IMR-90 (cell line): ENCODE measurements around the gene HES1. TPM values are rescaled to one million over a fixed set of nuclear protein-coding genes. Genes with fewer than 3 reads are reported as not detected.

Source experiments
- ATAC-seq: fragments of 200-7000 bp; cut with Tn5 transposase; 2 replicates; pipeline ENCODE4 v1.9.1; 2020; ENCODE audit warnings: low read depth, mild to moderate bottlenecking, moderate library complexity
- BruUV-seq: library from RNA; stranded (reverse); fragments of 400-500 nt; replicated peaks from 2 replicates; lab custom pipeline; 2021; lab: Mats Ljungman, UMichigan
- CTCF ChIA-PET: fragments of 300-600 bp; formaldehyde crosslinking; extraction: SDS; loops from one replicate; lab custom pipeline; 2021; ENCODE audit warnings: antibody characterized with exemption; lab: Yijun Ruan, JAX
- POLR2A ChIA-PET: fragments of 300-600 bp; sonication (Branson Sonifier 250); formaldehyde crosslinking; loops from one replicate; lab custom pipeline; 2022; ENCODE audit warnings: antibody characterized with exemption; ENCODE audit not compliant: unreplicated experiment; lab: Charles Lee
- DNase-seq: peaks from one replicate; pipeline ENCODE4 v3.0.0; 2013
- H2AFZ ChIP-seq: replicated peaks from 2 replicates; pipeline ENCODE3; 2013; ENCODE audit warnings: low read length, mild to moderate bottlenecking; ENCODE audit not compliant: poor library complexity
- H2AK5ac ChIP-seq: 2 replicates; pipeline ENCODE4 v1.6.1; 2013; ENCODE audit warnings: low read depth, low read length, inconsistent platforms
- H2AK9ac ChIP-seq: replicated peaks from 2 replicates; pipeline ENCODE3; 2013; ENCODE audit warnings: mild to moderate bottlenecking, low read depth, low read length, moderate library complexity; ENCODE audit not compliant: poor library complexity
- H2BK120ac ChIP-seq: 2 replicates; pipeline ENCODE4 v1.6.1; 2013; ENCODE audit warnings: low read depth, low read length, inconsistent platforms
- H2BK15ac ChIP-seq: 3 replicates; pipeline ENCODE4 v1.6.1; 2013; ENCODE audit warnings: low read depth, low read length, inconsistent platforms
- H2BK20ac ChIP-seq: 2 replicates; pipeline ENCODE4 v1.6.1; 2013; ENCODE audit warnings: low read depth, mild to moderate bottlenecking, inconsistent platforms, low read length, moderate library complexity
- H2BK5ac ChIP-seq: 2 replicates; pipeline ENCODE4 v1.6.1; 2013; ENCODE audit warnings: mild to moderate bottlenecking, low read depth, low read length, inconsistent platforms; ENCODE audit not compliant: poor library complexity, severe bottlenecking
- H3K14ac ChIP-seq: replicated peaks from 2 replicates; pipeline ENCODE4 v1.6.1; 2013; ENCODE audit warnings: low read depth, low read length, inconsistent platforms
- H3K18ac ChIP-seq: 2 replicates; pipeline ENCODE4 v1.6.1; 2013; ENCODE audit warnings: low read depth, low read length, control low read depth
- H3K23ac ChIP-seq: 2 replicates; pipeline ENCODE4 v1.6.1; 2013; ENCODE audit warnings: low read depth, low read length, inconsistent platforms
- H3K27ac ChIP-seq: 2 replicates; pipeline ENCODE4 v1.5.1; 2013; ENCODE audit warnings: mild to moderate bottlenecking, control low read depth, low read length; ENCODE audit not compliant: insufficient read depth
- H3K27me3 ChIP-seq: 2 replicates; pipeline ENCODE4 v1.6.1; 2013; ENCODE audit warnings: low read length; ENCODE audit not compliant: control insufficient read depth, insufficient read depth
- H3K36me3 ChIP-seq: 2 replicates; pipeline ENCODE4 v1.6.1; 2013; ENCODE audit warnings: low read length, mixed read lengths; ENCODE audit not compliant: control insufficient read depth, insufficient read depth
- H3K4ac ChIP-seq: 2 replicates; pipeline ENCODE4 v1.6.1; 2013; ENCODE audit warnings: low read depth, low read length, inconsistent platforms
- H3K4me1 ChIP-seq: 2 replicates; pipeline ENCODE4 v1.6.1; 2013; ENCODE audit warnings: low read length, mixed read lengths; ENCODE audit not compliant: control insufficient read depth, insufficient read depth
- H3K4me2 ChIP-seq: 2 replicates; pipeline ENCODE4 v1.6.1; 2013; ENCODE audit warnings: low read depth, mild to moderate bottlenecking, control low read depth, low read length, moderate library complexity
- H3K4me3 ChIP-seq: 2 replicates; pipeline ENCODE4 v1.5.1; 2013; ENCODE audit warnings: low read depth, mild to moderate bottlenecking, control low read depth, low read length, moderate library complexity; ENCODE audit not compliant: insufficient read depth
- H3K56ac ChIP-seq: 2 replicates; pipeline ENCODE4 v1.6.1; 2013; ENCODE audit warnings: low read length, inconsistent platforms; ENCODE audit not compliant: insufficient read depth; ENCODE audit errors: extremely low read depth
- H3K79me1 ChIP-seq, 2 experiments: 2 replicates each; pipeline ENCODE4 v1.6.1; 2013; ENCODE audit warnings: low read length in 2 of 2, inconsistent platforms in 1 of 2, low read depth in 1 of 2
- H3K9ac ChIP-seq: 2 replicates; pipeline ENCODE4 v1.6.1; 2013; ENCODE audit warnings: low read depth, low read length, control low read depth
- H3K9me1 ChIP-seq: 2 replicates; pipeline ENCODE4 v1.6.1; 2013; ENCODE audit warnings: low read length, inconsistent platforms; ENCODE audit not compliant: insufficient read depth
- H3K9me3 ChIP-seq: 2 replicates; pipeline ENCODE4 v1.6.1; 2013; ENCODE audit warnings: low read length; ENCODE audit not compliant: control insufficient read depth, insufficient read depth
- H4K20me1 ChIP-seq: 2 replicates; pipeline ENCODE4 v1.6.1; 2013; ENCODE audit warnings: low read length, inconsistent platforms; ENCODE audit not compliant: insufficient read depth
- H4K5ac ChIP-seq: 2 replicates; pipeline ENCODE4 v1.6.1; 2013; ENCODE audit warnings: mild to moderate bottlenecking, low read depth, low read length, control low read depth
- H4K8ac ChIP-seq, 2 experiments: 2 replicates each; pipeline ENCODE4 v1.6.1; 2013; ENCODE audit warnings: low read depth in 2 of 2, low read length in 2 of 2, control low read depth in 1 of 2, inconsistent platforms in 1 of 2
- H4K91ac ChIP-seq: 2 replicates; pipeline ENCODE4 v1.6.1; 2013; ENCODE audit warnings: low read depth, low read length, inconsistent platforms; ENCODE audit not compliant: insufficient read depth
- BHLHE40 ChIP-seq: fragments of 150-350 bp; IDR thresholded peaks from 2 replicates; pipeline ENCODE4 v1.6.1; 2016; ENCODE audit warnings: mild to moderate bottlenecking, low read depth, low read length
- CEBPB ChIP-seq: IDR thresholded peaks from 2 replicates; pipeline ENCODE4 v1.6.1; 2012; ENCODE audit warnings: low read depth, low read length, improper control_type of control experiment
- CTCF ChIP-seq: conservative IDR thresholded peaks from 2 replicates; pipeline ENCODE4 v1.5.1; 2012; ENCODE audit warnings: mild to moderate bottlenecking, low read depth, low read length, improper control_type of control experiment
- ELK1 ChIP-seq: fragments of 150-350 bp; IDR thresholded peaks from 2 replicates; pipeline ENCODE4 v1.6.1; 2016; ENCODE audit warnings: low read depth, mild to moderate bottlenecking, low read length, moderate library complexity, borderline replicate concordance
- FOS ChIP-seq: fragments of 150-350 bp; IDR thresholded peaks from 2 replicates; pipeline ENCODE4 v1.6.1; 2016; ENCODE audit warnings: low read depth, low read length
- MAFK ChIP-seq: IDR thresholded peaks from 2 replicates; pipeline ENCODE4 v1.6.1; 2012; ENCODE audit warnings: low read depth, low read length, improper control_type of control experiment
- MAZ ChIP-seq: IDR thresholded peaks from 2 replicates; pipeline ENCODE4 v1.6.1; 2012; ENCODE audit warnings: low read depth, mild to moderate bottlenecking, low read length, improper control_type of control experiment, moderate library complexity, borderline replicate concordance
- MXI1 ChIP-seq: IDR thresholded peaks from 2 replicates; pipeline ENCODE4 v1.6.1; 2012; ENCODE audit warnings: low read depth, mild to moderate bottlenecking, low read length, moderate library complexity, borderline replicate concordance
- NFE2L2 ChIP-seq: fragments of 150-350 bp; IDR thresholded peaks from 2 replicates; pipeline ENCODE4 v1.6.1; 2016; ENCODE audit warnings: low read depth, mild to moderate bottlenecking, low read length
- RAD21 ChIP-seq: IDR thresholded peaks from 2 replicates; pipeline ENCODE4 v1.6.1; 2012; ENCODE audit warnings: low read length, improper control_type of control experiment
- RCOR1 ChIP-seq: IDR thresholded peaks from 2 replicates; pipeline ENCODE4 v1.6.1; 2012; ENCODE audit warnings: mild to moderate bottlenecking, low read length, improper control_type of control experiment; ENCODE audit not compliant: insufficient replicate concordance
- RFX5 ChIP-seq: IDR thresholded peaks from 2 replicates; pipeline ENCODE4 v1.8.0; 2012; ENCODE audit warnings: low read depth, mild to moderate bottlenecking, low read length, moderate library complexity
- USF2 ChIP-seq: fragments of 150-350 bp; IDR thresholded peaks from 2 replicates; pipeline ENCODE4 v1.6.1; 2017; ENCODE audit warnings: mild to moderate bottlenecking, antibody characterized with exemption, low read length, low read depth
- WGBS, 2 experiments: methylation state at CpG; one replicate each; pipeline versions ENCODE4 v1.1.5 to v1.1.7; 2013; ENCODE audit warnings: missing lambda C conversion rate in 2 of 2; ENCODE audit not compliant: insufficient read length in 1 of 2; ENCODE audit errors: extremely low coverage in 2 of 2; 5-methylcytosine and 5-hydroxymethylcytosine counted together
- dilution Hi-C: fragments of 300-500 bp; cut with HindIII; formaldehyde crosslinking; loops from one replicate; pipeline ENCODE4 v1.14.3; 2018; ENCODE audit warnings: low sequenced_read_pairs; ENCODE audit not compliant: unreplicated experiment
- in situ Hi-C: fragments of 300-500 bp; cut with MboI; formaldehyde crosslinking; loops from 3 replicates; pipeline ENCODE4 v1.14.3; 2019; ENCODE audit warnings: low sequenced_read_pairs, inconsistent platforms, mixed read lengths
- intact Hi-C: fragments of 100-400 bp; cut with micrococcal nuclease; formaldehyde crosslinking; loops from 2 replicates; pipeline ENCODE4 v1.10.0; 2022
- polyA plus RNA-seq, 3 experiments: library from polyadenylated mRNA; depleted of rRNA; stranded (reverse); fragments of >200 nt; gene quantifications; 2 replicates each; pipeline ENCODE4 v1.2.3, GENCODE V29; 2012; ENCODE audit warnings: low replicate concordance in 1 of 3
- total RNA-seq: library from RNA; depleted of rRNA; stranded (reverse); fragments of >200 nt; gene quantifications from 2 replicates; pipeline ENCODE4 v1.2.3, GENCODE V29; 2012

The HES1 gene
- total and polyA plus RNA-seq, 2 of the 4 experiments (the other 2 are of a cell fraction), result 3.6 to 6.7 TPM

- no peak overlapping the region for H3K27ac ChIP-seq
- no CpG with 5 or more reads among the region's 16 CpGs for WGBS, 2 experiments
- H3K9ac ChIP-seq, result no peak overlapping the region
- peak overlapping the region; percentile 16 for H2AFZ ChIP-seq
- intact Hi-C loops, result no loop called here
- no peaks in the 10 kb centered on the region for H3K9me3 ChIP-seq
- DNase-seq (no peak), ATAC-seq (no peak)
- H4K91ac ChIP-seq, result no peak overlapping the region
- in situ Hi-C loops, result no loop called here
- no peak overlapping the region for H3K4me3 ChIP-seq
- H3K23ac ChIP-seq, result no peak overlapping the region
- H3K9me1 ChIP-seq, result no peaks in the 10 kb centered on the region
- H3K36me3 ChIP-seq, result no peaks in the 10 kb centered on the region
- no peaks in the 10 kb centered on the region for H3K79me1 ChIP-seq
- no peak overlapping the region for H2AK9ac ChIP-seq
- H2BK120ac ChIP-seq, result no peak overlapping the region
- no peak overlapping the region for H2AK5ac ChIP-seq
- H2BK20ac ChIP-seq, result no peak overlapping the region
- H3K4me1 ChIP-seq, result no peaks in the 10 kb centered on the region
- peaks cover 58% of the 10 kb centered on the region for H3K27me3 ChIP-seq
- ChIA-PET CTCF (interaction anchor here (0.6 to 1.1 kb wide), 3 partner anchors 11 to 233 kb away, joined by 3 to 4 read pairs (median 3); no protein-coding TSS in a partner anchor), POLR2A (no interaction called here)
- H3K14ac ChIP-seq, result no peak overlapping the region
- no peaks in the 10 kb centered on the region for H4K20me1 ChIP-seq
- dilution Hi-C loops, result no loop called here
- no TSS peak for BruUV-seq
- H2BK15ac ChIP-seq, result no peak overlapping the region
- H4K5ac ChIP-seq, result no peak overlapping the region
- H3K18ac ChIP-seq, result no peak overlapping the region
- H3K4me2 ChIP-seq, result no peak overlapping the region; the same call in 1 of the 2 replicates
- H3K4ac ChIP-seq, result no peak overlapping the region
- no peak overlapping the region for H4K8ac ChIP-seq
- TF ChIP-seq RCOR1 (no peak), MXI1 (no peak), USF2 (no peak), NFE2L2 (no peak), MAZ (no peak), CEBPB (no peak), MAFK (no peak), ELK1 (no peak), RFX5 (no peak), BHLHE40 (no peak), CTCF (no peak), RAD21 (no peak), FOS (no peak)
- no peak overlapping the region for H3K56ac ChIP-seq
- no peak overlapping the region for H2BK5ac ChIP-seq
Observed at GRCh38 chr3:194166682-194167479, 30.9 kb downstream of the HES1 start.
